Stimulated activated CD4-positive, alpha-beta T cell treated with anti-CD3 and anti-CD28 coated beads, Interleukin-2, amount 100 ng/mL, for 48 hours (primary cell): ENCODE results near the gene SOWAHD.
"Not testable (repeated sequence)": the region's sequence is repeated elsewhere in the genome, so short reads cannot be mapped to it uniquely, and the experiment has no call there.

Source experiments
- DNase-seq, 2 donors: peaks; one replicate each; pipeline ENCODE4 v3.0.0-alpha.2; 2020

Gene SOWAHD

GRCh38 chrX:119757979-119758730 is at the start of gene SOWAHD:
SOWAHD (plus strand) TSS chrX:119758588; CDS start chrX:119758668, 80 bp downstream.
- no peak for DNase-seq

- DNase-seq = no peak
Measured at GRCh38 chrX:119708936-119709335, 49.5 kb upstream of the SOWAHD start.

- no peak for DNase-seq
Measured at GRCh38 chrX:119709630-119710029, 48.8 kb upstream of the SOWAHD start.

- DNase-seq = no peak
Measured at GRCh38 chrX:119721487-119721886, 36.9 kb upstream of the SOWAHD start.

GRCh38 chrX:119721926-119722325 is 36.5 kb upstream of the SOWAHD start:
- no peak for DNase-seq

GRCh38 chrX:119726900-119727555 is 31.4 kb upstream of the SOWAHD start:
- DNase-seq = no peak

- DNase-seq = no peak
Measured at GRCh38 chrX:119728487-119728886, 29.9 kb upstream of the SOWAHD start.

GRCh38 chrX:119729408-119730201 is 28.8 kb upstream of the SOWAHD start:
- peak; percentile 45 to 60 for DNase-seq

GRCh38 chrX:119734897-119735339 is 23.5 kb upstream of the SOWAHD start:
- no peak for DNase-seq

- DNase-seq = no peak
Measured at GRCh38 chrX:119735467-119735866, 22.9 kb upstream of the SOWAHD start.

GRCh38 chrX:119736206-119736764 is 22.1 kb upstream of the SOWAHD start:
- no peak for DNase-seq

GRCh38 chrX:119738742-119739141 is 19.6 kb upstream of the SOWAHD start:
- no peak for DNase-seq

GRCh38 chrX:119745283-119745848 is 13.0 kb upstream of the SOWAHD start:
- DNase-seq = no peak

- not testable (repeated sequence) for DNase-seq
Measured at GRCh38 chrX:119750131-119750530, 8.3 kb upstream of the SOWAHD start.

GRCh38 chrX:119750751-119751150 is 7.6 kb upstream of the SOWAHD start:
- not testable (repeated sequence) for DNase-seq

- no peak for DNase-seq
Measured at GRCh38 chrX:119753001-119753400, 5.4 kb upstream of the SOWAHD start.

GRCh38 chrX:119753639-119754257 is 4.6 kb upstream of the SOWAHD start:
- peak; percentile 28 to 38 for DNase-seq

GRCh38 chrX:119755981-119756533 is 2.3 kb upstream of the SOWAHD start:
- peak; percentile 32 to 44 for DNase-seq

- no peak for DNase-seq
Measured at GRCh38 chrX:119756926-119757635, 1.3 kb upstream of the SOWAHD start.

- DNase-seq = no peak
Measured at GRCh38 chrX:119757646-119757978, 776 bp upstream of the SOWAHD start.

- DNase-seq = no peak
Measured at GRCh38 chrX:119758731-119759247, 401 bp downstream of the SOWAHD start.
